ENCODE measurements around the gene ABHD16A. TPM values are rescaled to one million over a fixed set of nuclear protein-coding genes. Genes with fewer than 3 reads are reported as not detected.

The ABHD16A gene
- total RNA-seq, 1 experiment from 2014 or later: 89.9 TPM

GRCh38 chr6:31740397-31741223 is 37.5 kb upstream of the ABHD16A start:
- Mint-ChIP-seq H3K36me3 (ENCODE audit: insufficient read depth, unreplicated experiment) (peaks cover 92% of the 10 kb centered on the region), H3K27ac (ENCODE audit: unreplicated experiment) (peak overlapping the region; percentile 94), H3K9me3 (ENCODE audit: low read depth, unreplicated experiment) (no peaks in the 10 kb centered on the region), H3K4me1 (ENCODE audit: low read depth, unreplicated experiment) (peaks cover 51% of the 10 kb centered on the region), H3K4me3 (ENCODE audit: low read depth, unreplicated experiment) (peak overlapping the region; percentile 98), H3K27me3 (ENCODE audit: unreplicated experiment) (no peaks in the 10 kb centered on the region)
- intact Hi-C loops (cut with micrococcal nuclease; ENCODE audit: unreplicated experiment): no loop called here
- CTCF ChIA-PET: interaction anchor here (0.6 to 4.8 kb wide), 16 partner anchors 10 to 232 kb away, joined by 3 to 49 read pairs (median 4); partner anchors contain the start of genes ABHD16A, CFB, DDAH2 and DXO
- DNase-seq: peak; percentile 69
- TF ChIP-seq, protein P1, sequence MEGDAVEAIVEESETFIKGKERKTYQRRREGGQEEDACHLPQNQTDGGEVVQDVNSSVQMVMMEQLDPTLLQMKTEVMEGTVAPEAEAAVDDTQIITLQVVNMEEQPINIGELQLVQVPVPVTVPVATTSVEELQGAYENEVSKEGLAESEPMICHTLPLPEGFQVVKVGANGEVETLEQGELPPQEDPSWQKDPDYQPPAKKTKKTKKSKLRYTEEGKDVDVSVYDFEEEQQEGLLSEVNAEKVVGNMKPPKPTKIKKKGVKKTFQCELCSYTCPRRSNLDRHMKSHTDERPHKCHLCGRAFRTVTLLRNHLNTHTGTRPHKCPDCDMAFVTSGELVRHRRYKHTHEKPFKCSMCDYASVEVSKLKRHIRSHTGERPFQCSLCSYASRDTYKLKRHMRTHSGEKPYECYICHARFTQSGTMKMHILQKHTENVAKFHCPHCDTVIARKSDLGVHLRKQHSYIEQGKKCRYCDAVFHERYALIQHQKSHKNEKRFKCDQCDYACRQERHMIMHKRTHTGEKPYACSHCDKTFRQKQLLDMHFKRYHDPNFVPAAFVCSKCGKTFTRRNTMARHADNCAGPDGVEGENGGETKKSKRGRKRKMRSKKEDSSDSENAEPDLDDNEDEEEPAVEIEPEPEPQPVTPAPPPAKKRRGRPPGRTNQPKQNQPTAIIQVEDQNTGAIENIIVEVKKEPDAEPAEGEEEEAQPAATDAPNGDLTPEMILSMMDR (IDR thresholded peaks at IDR 0.05; ENCODE audit: unreplicated experiment): no peak
- BruUV-seq (replicated peaks): TSS peak; percentile 36

- H3K4me1 Mint-ChIP-seq (ENCODE audit: low read depth, unreplicated experiment): peaks cover 51% of the 10 kb centered on the region
- BruUV-seq (replicated peaks): no TSS peak
- no peaks in the 10 kb centered on the region for H3K9me3 Mint-ChIP-seq (ENCODE audit: low read depth, unreplicated experiment)
- peaks cover 92% of the 10 kb centered on the region for H3K36me3 Mint-ChIP-seq (ENCODE audit: insufficient read depth, unreplicated experiment)
- CTCF ChIA-PET: interaction anchor here (0.6 to 4.8 kb wide), 28 partner anchors 10 to 558 kb away, joined by 3 to 49 read pairs (median 5); partner anchors contain the start of genes ABHD16A, CFB, DDAH2 and DXO
- peak within 1 kb of the TSS; percentile 98 for H3K4me3 Mint-ChIP-seq (ENCODE audit: low read depth, unreplicated experiment)
- no peaks in the 10 kb centered on the region for H3K27me3 Mint-ChIP-seq (ENCODE audit: unreplicated experiment)
- TF ChIP-seq, protein P1 (IDR thresholded peaks at IDR 0.05; ENCODE audit: unreplicated experiment): no peak
- intact Hi-C loops (cut with micrococcal nuclease; ENCODE audit: unreplicated experiment): loop anchor here (5.0 kb wide), 1 partner anchor 38 kb away; the partner anchor contains the start of gene ABHD16A
- H3K27ac Mint-ChIP-seq (ENCODE audit: unreplicated experiment): peak within 1 kb of the TSS; percentile 94
- DNase-seq: peak; percentile 100
Observed at GRCh38 chr6:31739639-31740396, 36.7 kb upstream of the ABHD16A start, which contains the start of gene MSH5. MSH5 (plus strand) TSS chr6:31740005; CDS start chr6:31740467, 462 bp downstream.

GRCh38 chr6:31737991-31738979 is 35.2 kb upstream of the ABHD16A start:
- peak overlapping the region; percentile 94 for H3K27ac Mint-ChIP-seq (ENCODE audit: unreplicated experiment)
- CTCF ChIA-PET: interaction anchor here (0.5 to 4.8 kb wide), 27 partner anchors 8 to 1765 kb away, joined by 3 to 49 read pairs (median 6); partner anchors contain the start of genes ABHD16A, BAG6, C6orf47 and DDAH2

More at GRCh38 chr6:31737991-31738979, 35.2 kb upstream of the ABHD16A start:
- Mint-ChIP-seq H3K36me3 (ENCODE audit: insufficient read depth, unreplicated experiment) (peaks cover 96% of the 10 kb centered on the region), H3K9me3 (ENCODE audit: low read depth, unreplicated experiment) (no peaks in the 10 kb centered on the region), H3K27me3 (ENCODE audit: unreplicated experiment) (no peaks in the 10 kb centered on the region), H3K4me1 (ENCODE audit: low read depth, unreplicated experiment) (peaks cover 60% of the 10 kb centered on the region), H3K4me3 (ENCODE audit: low read depth, unreplicated experiment) (peak overlapping the region; percentile 98)
- intact Hi-C loops (cut with micrococcal nuclease; ENCODE audit: unreplicated experiment): loop anchor here (1.0 to 5.0 kb wide), 3 partner anchors 9 to 58 kb away; partner anchors contain the start of genes ABHD16A and DDAH2
- no TSS peak for BruUV-seq (replicated peaks)
- TF ChIP-seq, protein P1 (IDR thresholded peaks at IDR 0.05; ENCODE audit: unreplicated experiment): no peak
- DNase-seq: peak; percentile 91
